ENCODE results near the gene LIMK2.

DNA sequence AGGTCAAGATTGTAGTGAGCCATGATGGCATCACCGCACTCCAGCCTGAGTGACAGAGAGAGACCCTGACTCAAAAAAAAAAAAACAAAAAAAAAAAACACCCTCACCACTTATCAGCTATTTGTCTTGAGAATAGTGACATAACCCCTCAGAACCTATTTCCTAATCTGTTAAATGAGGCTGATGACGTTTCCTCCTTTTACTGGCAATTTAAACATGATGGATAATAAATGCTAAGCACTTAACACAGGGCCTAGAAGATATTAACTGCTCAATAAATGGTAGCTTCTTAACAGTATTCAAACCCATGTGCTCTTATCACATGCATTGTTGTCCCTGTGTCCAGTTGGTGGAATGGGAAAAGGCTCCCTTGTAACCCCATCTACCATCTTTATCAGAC is 34.6 kb downstream of the LIMK2 start:
- TF ChIP-seq POLR2A (IDR thresholded peaks at IDR 0.05), result no peak
- TF ChIP-seq, protein P1, sequence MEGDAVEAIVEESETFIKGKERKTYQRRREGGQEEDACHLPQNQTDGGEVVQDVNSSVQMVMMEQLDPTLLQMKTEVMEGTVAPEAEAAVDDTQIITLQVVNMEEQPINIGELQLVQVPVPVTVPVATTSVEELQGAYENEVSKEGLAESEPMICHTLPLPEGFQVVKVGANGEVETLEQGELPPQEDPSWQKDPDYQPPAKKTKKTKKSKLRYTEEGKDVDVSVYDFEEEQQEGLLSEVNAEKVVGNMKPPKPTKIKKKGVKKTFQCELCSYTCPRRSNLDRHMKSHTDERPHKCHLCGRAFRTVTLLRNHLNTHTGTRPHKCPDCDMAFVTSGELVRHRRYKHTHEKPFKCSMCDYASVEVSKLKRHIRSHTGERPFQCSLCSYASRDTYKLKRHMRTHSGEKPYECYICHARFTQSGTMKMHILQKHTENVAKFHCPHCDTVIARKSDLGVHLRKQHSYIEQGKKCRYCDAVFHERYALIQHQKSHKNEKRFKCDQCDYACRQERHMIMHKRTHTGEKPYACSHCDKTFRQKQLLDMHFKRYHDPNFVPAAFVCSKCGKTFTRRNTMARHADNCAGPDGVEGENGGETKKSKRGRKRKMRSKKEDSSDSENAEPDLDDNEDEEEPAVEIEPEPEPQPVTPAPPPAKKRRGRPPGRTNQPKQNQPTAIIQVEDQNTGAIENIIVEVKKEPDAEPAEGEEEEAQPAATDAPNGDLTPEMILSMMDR (IDR thresholded peaks at IDR 0.05 in 8 of 11, conservative IDR thresholded peaks at IDR 0.05 in 3 of 11), result no peak

Data from spleen (tissue), 7 donors.